Fibroblast of skin of right quadriceps (primary cell): Measurements from ENCODE around the gene CRAT.

Source experiments
- DNase-seq: peaks from one replicate; pipeline ENCODE4 v3.0.0-alpha.2; 2013

The CRAT gene

GRCh38 chr9:129080601-129081387 is 29.8 kb downstream of the CRAT start, which contains the start of gene DOLPP1:
DOLPP1 (plus strand) TSS chr9:129081111; CDS start chr9:129081132, 21 bp downstream.
- peak; percentile 100 for DNase-seq

- DNase-seq: no peak
These were observed 30.3 kb downstream of the CRAT start for GRCh38 chr9:129080298-129080600.

- DNase-seq: no peak
These were observed 30.8 kb downstream of the CRAT start for GRCh38 chr9:129079829-129080228.

GRCh38 chr9:129078691-129079503 is 31.7 kb downstream of the CRAT start:
- DNase-seq: no peak

- no peak for DNase-seq
These were observed 33.4 kb downstream of the CRAT start for GRCh38 chr9:129077236-129077635.

GRCh38 chr9:129076640-129077037 is 34.0 kb downstream of the CRAT start:
- DNase-seq: no peak

- no peak for DNase-seq
These were observed 34.5 kb downstream of the CRAT start for GRCh38 chr9:129075996-129076639.

GRCh38 chr9:129074106-129074505 is 36.5 kb downstream of the CRAT start:
- no peak for DNase-seq

- no peak for DNase-seq
These were observed 37.2 kb downstream of the CRAT start for GRCh38 chr9:129073404-129073803.

GRCh38 chr9:129072171-129072570 is 38.4 kb downstream of the CRAT start:
- no peak for DNase-seq

GRCh38 chr9:129071526-129072126 is 39.0 kb downstream of the CRAT start:
- no peak for DNase-seq

- DNase-seq: no peak
These were observed 39.7 kb downstream of the CRAT start for GRCh38 chr9:129070696-129071525.

GRCh38 chr9:129069862-129070641 is 40.5 kb downstream of the CRAT start:
- DNase-seq: no peak

- no peak for DNase-seq
These were observed 41.4 kb downstream of the CRAT start for GRCh38 chr9:129068990-129069861.

GRCh38 chr9:129068110-129068509 is 42.5 kb downstream of the CRAT start:
- DNase-seq: no peak

GRCh38 chr9:129064499-129064908 is 46.1 kb downstream of the CRAT start:
- DNase-seq: no peak

GRCh38 chr9:129063061-129063460 is 47.5 kb downstream of the CRAT start:
- DNase-seq: no peak

- no peak for DNase-seq
These were observed 49.6 kb downstream of the CRAT start for GRCh38 chr9:129060991-129061390.

- DNase-seq: no peak
These were observed 50.5 kb downstream of the CRAT start for GRCh38 chr9:129059796-129060785.
